Measurements from ENCODE around the gene ACP7. TPM values are rescaled to one million over a fixed set of nuclear protein-coding genes. Genes with fewer than 3 reads are reported as not detected.

The ACP7 gene
- total RNA-seq, 4 donors from 2014 or later, result 20.8 to 46.5 (median 29.0) TPM

- H3K4me3 ChIP-seq (ENCODE audit: low read depth, poor library complexity, severe bottlenecking), result no peak overlapping the region
- DNase-seq (ENCODE audit: low spot score in 2 of 2), result no peak
- intact Hi-C loops (cut with DNase I; ENCODE audit: low total_unique reads), result no loop called here
- no peak for TF ChIP-seq CTCF (IDR thresholded peaks at IDR 0.05)
- WGBS, 2 donors, result 44 to 49% methylated on average over 7 of the region's 7 CpGs
Observed at GRCh38 chr19:39078436-39079200, 5.5 kb upstream of the ACP7 start.

GRCh38 chr19:39080431-39080830, 3.7 kb upstream of the ACP7 start:
- no peak overlapping the region for H3K4me3 ChIP-seq (ENCODE audit: low read depth, poor library complexity, severe bottlenecking)
- no peak for DNase-seq (ENCODE audit: low spot score in 2 of 2)
- intact Hi-C loops (cut with DNase I; ENCODE audit: low total_unique reads), result no loop called here
- TF ChIP-seq POLR2A (IDR thresholded peaks at IDR 0.05) (no peak), CTCF (IDR thresholded peaks at IDR 0.05) (no peak)
- 36 to 51% methylated on average over 3 of the region's 3 CpGs for WGBS, 2 donors

DNA sequence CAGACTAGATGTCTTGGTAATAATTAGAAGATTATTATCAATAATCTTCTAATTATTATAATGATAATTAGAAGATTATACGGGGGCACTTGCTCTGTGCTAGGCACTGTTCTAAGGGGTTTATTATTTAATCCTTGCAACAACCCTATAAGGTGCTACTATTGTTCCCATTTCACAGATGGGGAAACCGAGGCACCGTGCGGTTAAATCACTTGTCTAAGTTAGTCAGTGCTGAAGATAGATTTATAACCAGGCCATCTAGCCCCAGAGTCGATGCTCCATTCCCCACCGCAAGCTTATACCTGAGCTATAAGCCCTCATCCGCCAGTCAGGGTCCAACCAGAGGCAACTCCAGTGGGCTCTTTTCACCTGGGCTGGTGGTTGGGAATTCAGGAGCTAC, 2.0 kb upstream of the ACP7 start:
- 89 to 90% methylated on average over 7 of the region's 7 CpGs for WGBS, 2 donors
- DNase-seq (ENCODE audit: low spot score in 2 of 2), result no peak
- intact Hi-C loops (cut with DNase I; ENCODE audit: low total_unique reads), result no loop called here
- no peak overlapping the region for H3K4me3 ChIP-seq (ENCODE audit: low read depth, poor library complexity, severe bottlenecking)
- TF ChIP-seq CTCF (IDR thresholded peaks at IDR 0.05) (no peak), POLR2A (IDR thresholded peaks at IDR 0.05) (no peak)

- WGBS, 2 donors, result 12 to 16% methylated on average over 15 of the region's 15 CpGs
- DNase-seq (ENCODE audit: low spot score in 2 of 2), result no peak
- intact Hi-C loops (cut with DNase I; ENCODE audit: low total_unique reads), result no loop called here
- no peak overlapping the region for H3K4me3 ChIP-seq (ENCODE audit: low read depth, poor library complexity, severe bottlenecking)
- TF ChIP-seq POLR2A (IDR thresholded peaks at IDR 0.05), result no peak
Observed at GRCh38 chr19:39082745-39083598, 1.2 kb upstream of the ACP7 start.

DNA sequence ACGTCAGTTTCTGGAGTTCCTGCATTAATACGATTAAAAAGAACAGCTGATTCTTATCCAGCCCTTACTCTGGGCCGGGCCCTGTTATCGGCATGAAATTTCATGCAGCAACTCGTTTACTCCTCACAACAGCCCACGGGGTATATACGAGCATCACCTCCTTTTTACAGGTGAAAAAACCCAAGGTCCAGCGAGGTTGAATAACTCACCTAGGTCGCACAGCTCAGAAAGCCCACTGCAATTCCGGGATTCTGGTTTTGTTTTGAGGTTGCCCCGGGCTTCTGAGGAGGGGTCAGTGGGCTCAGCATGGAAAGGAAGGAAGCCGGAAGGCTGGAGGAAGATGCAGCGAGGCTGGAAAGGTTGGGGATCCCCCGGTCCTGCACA, 577 bp upstream of the ACP7 start:
- DNase-seq (ENCODE audit: low spot score in 2 of 2), result no peak
- 1% methylated on average over 14 of the region's 14 CpGs for WGBS, 2 donors
- TF ChIP-seq POLR2A (IDR thresholded peaks at IDR 0.05) (no peak), CTCF (IDR thresholded peaks at IDR 0.05) (no peak)
- no peak overlapping the region for H3K4me3 ChIP-seq (ENCODE audit: low read depth, poor library complexity, severe bottlenecking)
- intact Hi-C loops (cut with DNase I; ENCODE audit: low total_unique reads), result no loop called here

DNA sequence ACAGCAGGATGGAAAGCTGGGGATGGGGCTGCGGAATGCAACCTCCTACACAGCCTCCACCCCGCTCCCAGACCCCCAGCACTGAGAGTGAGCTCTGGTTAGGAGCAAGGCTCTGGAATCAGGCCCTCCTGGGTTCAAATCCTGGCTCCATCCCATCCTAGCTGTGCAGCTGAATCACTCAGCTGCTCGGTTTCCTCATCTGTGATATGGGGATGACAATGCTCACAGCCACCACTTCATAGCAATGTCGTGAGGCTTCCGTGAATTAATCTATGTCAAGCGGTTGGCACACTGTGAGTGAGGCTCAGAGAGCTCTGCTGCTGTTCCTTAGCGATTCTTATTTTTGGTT, 538 bp downstream of the ACP7 start:
- WGBS, 2 donors, result 75 to 79% methylated on average over 7 of the region's 7 CpGs
- TF ChIP-seq POLR2A (IDR thresholded peaks at IDR 0.05), result no peak
- no peak for TF ChIP-seq CTCF (IDR thresholded peaks at IDR 0.05)
- H3K4me3 ChIP-seq (ENCODE audit: low read depth, poor library complexity, severe bottlenecking), result no peak overlapping the region
- intact Hi-C loops (cut with DNase I; ENCODE audit: low total_unique reads), result no loop called here
- DNase-seq (ENCODE audit: low spot score in 2 of 2), result no peak

All from lower leg skin (tissue), 4 donors.